ENCODE measurements around the gene LSM4. TPM values are rescaled to one million over a fixed set of nuclear protein-coding genes. Genes with fewer than 3 reads are reported as not detected.
A peak's percentile ranks its signal among the peaks of the same experiment; 100 is the strongest.

The LSM4 gene
- total and polyA plus RNA-seq, 2 of the 13 experiments (the other 11 are each of a cell fraction or from before 2014, with no cell fraction given), result 65.8 to 166 TPM

- TF ChIP-seq CREBL2 (CRISPR knock-in tag; IDR thresholded peaks at IDR 0.05; ENCODE audit: borderline replicate concordance) (no peak), TAF15 (IDR thresholded peaks at IDR 0.05; ENCODE audit: low read depth, low read length, poor library complexity, severe bottlenecking) (no peak), ZBTB33 (CRISPR knock-in tag; IDR thresholded peaks at IDR 0.05) (peak; percentile 63; the same call in 1 of the 2 replicates), TAF1 (CRISPR knock-in tag; IDR thresholded peaks at IDR 0.05) (peak; percentile 29; the same call in 1 of the 2 replicates), POGZ (CRISPR knock-in tag; IDR thresholded peaks at IDR 0.05) (peak; percentile 37; the same call in 1 of the 2 replicates), KDM2A (CRISPR knock-in tag; IDR thresholded peaks at IDR 0.05; ENCODE audit: borderline replicate concordance, low read depth) (peak; percentile 42; the same call in 1 of the 2 replicates), ZNF18 (CRISPR knock-in tag; IDR thresholded peaks at IDR 0.05; ENCODE audit: insufficient replicate concordance) (peak; percentile 34), DBP (CRISPR knock-in tag; IDR thresholded peaks at IDR 0.05; ENCODE audit: not compliant biosample characterization) (no peak), RAD51 (IDR thresholded peaks at IDR 0.05; ENCODE audit: borderline replicate concordance) (no peak), KAT2B (IDR thresholded peaks at IDR 0.05; ENCODE audit: borderline replicate concordance, low read depth, low read length) (no peak), SRF (IDR thresholded peaks at IDR 0.05; ENCODE audit: low read depth, low read length) (no peak), BHLHE40 (IDR thresholded peaks at IDR 0.05; ENCODE audit: low read length) (peak; percentile 73), HDAC1 (CRISPR knock-in tag; IDR thresholded peaks at IDR 0.05) (peak; percentile 96), ZMYM2 (CRISPR knock-in tag; IDR thresholded peaks at IDR 0.05) (peak; percentile 98), ZBTB4 (CRISPR knock-in tag; IDR thresholded peaks at IDR 0.05; ENCODE audit: borderline replicate concordance) (peak; percentile 82; the same call in 1 of the 2 replicates), TMF1 (CRISPR knock-in tag; IDR thresholded peaks at IDR 0.05; ENCODE audit: low read depth) (no peak), MZF1 (CRISPR knock-in tag; IDR thresholded peaks at IDR 0.05; ENCODE audit: borderline replicate concordance) (no peak), SKIL (CRISPR knock-in tag; IDR thresholded peaks at IDR 0.05; ENCODE audit: borderline replicate concordance) (peak; percentile 83), POLR2AphosphoS2 (IDR thresholded peaks at IDR 0.05; ENCODE audit: low read depth, low read length) (no peak)
Measured at GRCh38 chr19:18319591-18320135, 3.2 kb downstream of the LSM4 start (continued).
